HG02623 (cell line): Measurements from ENCODE around the gene IFT74.

Experiments
- ATAC-seq: cut with Tn5 transposase; IDR thresholded peaks from one replicate; pipeline ENCODE4 v1.9.1; 2021; ENCODE audit warnings: moderate library complexity; ENCODE audit not compliant: unreplicated experiment

IFT74 gene

DNA sequence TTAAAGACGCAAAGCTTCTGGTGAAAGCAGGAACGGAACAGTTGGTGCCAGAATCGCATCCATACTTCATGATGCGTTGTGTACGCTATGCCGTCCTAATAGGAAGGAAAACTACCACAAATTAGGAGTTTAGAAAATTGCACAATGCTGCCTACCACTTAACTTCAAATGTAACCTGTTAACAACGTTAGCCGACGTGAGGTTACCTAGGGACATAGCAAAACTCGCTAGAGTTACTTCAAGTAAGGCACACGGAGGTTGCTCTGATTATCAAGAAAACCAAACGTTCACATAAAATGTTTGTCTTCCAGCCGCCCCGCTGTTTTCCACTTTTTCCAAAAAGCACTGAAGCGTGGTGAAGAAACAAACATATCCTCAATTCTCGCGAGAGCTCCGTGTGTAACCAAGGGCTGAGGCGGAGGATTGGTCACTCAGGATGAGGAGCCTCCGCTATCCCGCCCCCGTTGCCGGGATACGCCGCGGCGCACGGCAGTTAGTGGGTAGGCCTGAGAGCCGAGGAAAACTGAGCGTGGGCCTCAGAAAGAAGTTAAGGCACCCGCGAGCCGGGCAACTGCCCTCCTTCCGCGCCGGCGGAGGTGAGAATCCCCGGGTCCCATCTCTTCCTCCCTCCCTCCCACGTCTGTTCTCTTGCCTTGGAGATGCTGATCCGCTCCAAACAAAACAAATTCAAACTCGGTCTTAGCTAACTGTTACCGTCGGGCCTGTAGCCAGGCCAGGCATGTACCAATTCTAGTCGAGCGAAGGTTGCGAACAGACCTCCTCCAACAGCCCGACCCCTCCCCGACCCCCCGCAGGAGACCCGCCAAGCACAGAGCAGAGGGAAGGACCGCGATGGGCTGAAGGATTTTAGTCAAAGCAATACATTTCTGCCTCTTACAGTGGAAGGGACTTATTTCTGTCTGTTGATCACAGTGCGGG lies at the start of gene IFT74:
Gene IFT74, plus strand, starts transcription at position 492 of the 939 bp plus-strand sequence. CDS start 5,556 bp downstream, outside the sequence.
- ATAC-seq: peak; percentile 100

DNA sequence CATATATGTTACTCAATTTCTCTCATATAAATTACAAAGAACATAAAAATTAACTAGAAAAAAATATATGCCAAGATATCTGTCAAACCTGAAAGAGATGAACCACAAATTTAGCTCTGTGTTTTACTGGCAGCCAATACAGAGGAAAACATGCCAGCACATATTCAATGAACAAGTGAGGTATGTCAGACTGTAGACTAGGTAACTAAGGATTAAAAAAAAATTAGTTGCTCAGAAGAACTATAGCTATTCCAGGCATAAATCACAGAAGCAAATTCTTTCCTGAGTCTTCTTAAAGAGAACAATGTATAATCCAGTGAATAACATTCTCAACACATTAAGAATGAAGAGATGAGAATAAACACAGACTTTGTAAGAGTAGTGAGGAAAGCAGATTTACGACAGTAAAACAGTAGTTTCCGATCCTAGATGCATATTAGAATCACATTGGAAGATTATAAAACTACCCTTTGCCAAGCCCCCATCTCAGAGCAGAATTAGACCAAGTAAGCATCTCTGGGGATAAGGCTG lies 43.0 kb upstream of the IFT74 start:
- no peak for ATAC-seq

DNA sequence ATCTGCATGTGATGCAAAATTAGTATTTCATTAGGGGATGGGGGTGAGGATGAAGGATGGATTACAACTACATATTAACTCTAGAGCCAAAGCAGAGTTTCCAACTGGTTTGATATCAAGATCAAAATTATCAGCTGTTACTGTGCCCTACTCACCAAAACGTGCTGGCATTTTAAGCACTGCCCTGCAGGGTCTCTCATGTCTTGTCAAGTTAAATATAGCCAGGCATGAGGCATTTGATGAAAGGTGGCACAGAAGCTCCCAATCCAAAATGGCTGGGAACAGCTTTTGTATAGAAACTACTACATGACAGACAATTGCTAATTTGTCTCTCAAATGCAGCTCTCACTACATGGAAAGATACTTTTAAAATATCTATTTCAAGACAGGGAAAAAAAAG lies 36.5 kb upstream of the IFT74 start:
- no peak for ATAC-seq

DNA sequence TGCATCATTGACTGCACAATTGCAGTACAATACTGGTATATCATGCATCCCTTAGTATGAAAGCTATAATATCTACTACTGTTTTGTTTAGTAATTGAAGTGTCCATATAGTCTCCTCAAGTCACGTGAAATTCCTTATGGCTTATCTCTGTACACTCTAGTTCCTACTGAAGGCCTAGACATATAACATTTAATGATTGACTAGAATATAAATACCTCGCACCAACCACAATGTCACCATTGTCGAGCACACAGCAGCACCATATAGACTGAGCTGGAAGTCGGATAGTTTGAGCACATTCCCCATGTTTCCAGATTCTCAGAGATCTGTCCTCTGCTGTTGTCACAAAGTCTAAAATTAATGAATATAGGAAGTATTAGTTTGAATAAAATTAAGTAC lies 30.6 kb upstream of the IFT74 start:
- ATAC-seq: no peak

DNA sequence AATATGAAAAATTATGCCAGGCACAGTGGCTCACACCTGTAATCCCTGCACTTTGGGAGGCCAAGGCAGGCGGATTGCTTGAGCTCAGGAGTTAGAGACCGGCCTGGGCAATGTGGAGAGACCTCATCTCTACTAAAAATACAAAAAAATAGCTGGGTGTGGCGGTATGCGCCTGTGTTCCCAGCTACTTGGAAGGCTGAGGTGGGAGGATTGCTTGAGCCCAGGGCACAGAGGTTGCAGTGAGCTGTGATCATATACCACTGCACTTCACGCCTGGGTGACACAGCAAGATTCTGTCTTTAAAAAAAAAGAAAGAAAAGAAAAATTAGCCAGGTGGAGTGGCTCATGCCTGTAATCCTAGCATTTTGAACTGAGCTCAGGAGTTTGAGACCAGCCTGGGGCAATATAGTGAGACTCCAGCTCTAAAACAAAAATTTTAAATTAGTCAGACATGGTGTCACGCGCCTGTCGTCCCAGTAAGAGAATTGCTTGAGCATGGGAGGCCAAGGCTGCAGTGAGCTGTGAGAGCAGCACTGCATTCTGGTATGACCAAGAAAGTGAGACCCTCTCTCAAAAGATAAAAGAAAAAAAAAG lies 27.2 kb upstream of the IFT74 start:
- no peak for ATAC-seq

DNA sequence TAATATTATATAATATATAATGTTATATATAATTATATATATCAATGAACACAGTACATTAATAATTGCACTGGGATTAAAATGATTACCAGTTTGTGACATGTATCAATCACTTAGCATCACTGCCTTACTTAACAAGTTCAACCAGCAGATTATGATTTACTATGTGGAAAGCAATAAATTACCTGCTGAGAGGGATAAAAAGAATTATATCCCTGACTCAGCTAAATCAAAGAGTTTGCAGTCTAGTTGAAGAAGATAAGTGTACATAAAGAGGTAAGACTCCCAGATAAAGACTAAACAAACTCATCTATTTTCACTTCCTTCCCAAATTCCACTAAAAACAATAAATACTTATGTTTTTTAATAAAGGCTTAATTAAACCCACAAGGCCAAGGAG lies 20.4 kb upstream of the IFT74 start:
- ATAC-seq: no peak

DNA sequence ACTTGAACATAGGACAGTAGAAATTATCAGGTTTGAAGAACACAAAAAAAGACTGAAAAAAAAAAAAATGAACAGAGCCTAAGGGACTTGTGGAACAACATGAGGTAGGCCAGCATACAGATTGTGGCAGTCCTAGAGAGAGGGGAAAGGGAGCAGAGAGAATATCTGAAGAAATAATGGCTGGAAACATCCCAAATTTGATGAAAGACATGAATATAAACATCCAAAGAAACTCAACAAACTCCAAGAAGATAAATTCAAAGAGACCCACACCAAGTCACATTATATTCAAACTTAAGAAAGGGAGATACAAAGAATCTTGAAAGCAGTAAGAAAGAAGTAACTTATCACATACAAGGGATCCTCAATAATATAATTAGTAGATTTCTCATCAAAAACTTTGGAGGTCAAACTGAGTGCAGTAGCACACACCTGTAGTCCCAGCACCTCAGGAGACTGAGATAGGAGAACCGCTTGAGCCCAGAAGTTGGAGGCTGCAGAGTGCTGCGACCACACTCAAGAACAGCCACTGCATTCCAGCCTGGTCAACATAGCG lies 18.3 kb upstream of the IFT74 start:
- ATAC-seq: no peak

DNA sequence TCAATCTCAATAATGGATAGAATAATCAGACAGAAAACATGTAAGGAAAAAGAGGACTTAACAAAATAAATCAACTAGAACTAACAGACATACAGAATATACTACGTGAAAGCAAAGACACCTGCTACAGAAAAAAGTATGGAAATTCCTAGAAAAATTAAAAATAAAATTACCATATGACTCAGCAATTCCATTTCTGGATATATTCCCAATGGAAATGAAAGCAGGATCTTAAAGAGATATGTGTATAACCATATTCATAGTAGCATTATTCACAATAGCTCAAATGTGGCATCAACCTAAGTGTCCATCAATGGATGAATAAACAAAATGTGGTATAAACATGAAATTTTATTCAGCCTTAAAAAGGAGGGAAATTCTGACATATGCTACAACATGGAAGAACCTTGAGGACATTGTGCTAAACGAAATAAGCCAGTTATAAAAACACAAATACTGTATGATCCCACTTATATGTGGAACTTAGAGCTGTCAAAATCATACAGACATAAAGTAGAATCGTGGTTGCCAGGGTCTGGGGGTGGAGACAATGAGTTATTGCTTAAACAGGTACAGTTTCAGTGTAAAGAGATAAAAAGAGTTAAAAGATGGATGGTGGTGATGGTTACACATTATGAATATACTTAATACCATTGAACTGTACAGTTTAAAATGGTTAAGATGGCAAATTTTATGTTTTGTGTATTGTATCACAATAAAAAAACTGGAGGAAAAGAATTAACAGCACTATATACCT lies 16.1 kb upstream of the IFT74 start:
- ATAC-seq: no peak

DNA sequence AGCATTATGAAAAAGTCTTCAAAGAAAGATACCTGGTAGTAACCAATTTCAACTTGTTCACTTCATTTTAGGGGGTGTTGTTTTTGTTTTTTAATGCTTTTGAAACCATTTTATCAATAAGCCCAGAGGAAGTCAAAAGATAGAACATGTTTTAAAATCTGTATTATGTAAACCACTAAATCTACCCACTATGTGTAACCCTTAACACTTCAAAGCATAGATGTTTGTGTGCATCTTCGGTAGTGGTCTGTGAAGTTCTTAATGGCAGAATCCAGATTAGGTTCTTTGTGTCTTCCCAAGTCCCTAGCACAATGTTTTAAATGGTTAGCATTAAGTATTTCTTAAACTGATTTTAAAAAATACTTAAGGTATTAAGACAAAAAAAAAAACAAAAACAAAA lies 15.4 kb upstream of the IFT74 start:
- ATAC-seq: no peak

DNA sequence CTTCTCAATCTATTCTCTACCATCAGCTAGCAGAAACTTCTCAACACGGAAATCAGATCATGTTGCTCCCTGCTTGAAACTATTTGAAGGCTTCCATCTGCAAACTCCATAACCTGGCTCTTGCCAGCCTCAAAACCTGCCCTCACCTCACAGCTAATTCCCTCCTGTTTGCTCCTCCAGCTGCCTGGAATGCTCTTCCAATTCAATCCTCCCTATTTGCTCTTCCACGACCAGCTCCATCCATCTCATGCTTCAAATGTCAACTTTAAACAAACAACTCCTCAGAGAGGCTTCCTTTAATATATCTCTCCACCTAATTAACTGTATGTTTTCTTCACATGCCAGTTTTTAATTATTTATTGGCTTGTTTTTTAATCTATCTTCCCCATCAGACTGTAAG lies 10.6 kb upstream of the IFT74 start:
- ATAC-seq: no peak

DNA sequence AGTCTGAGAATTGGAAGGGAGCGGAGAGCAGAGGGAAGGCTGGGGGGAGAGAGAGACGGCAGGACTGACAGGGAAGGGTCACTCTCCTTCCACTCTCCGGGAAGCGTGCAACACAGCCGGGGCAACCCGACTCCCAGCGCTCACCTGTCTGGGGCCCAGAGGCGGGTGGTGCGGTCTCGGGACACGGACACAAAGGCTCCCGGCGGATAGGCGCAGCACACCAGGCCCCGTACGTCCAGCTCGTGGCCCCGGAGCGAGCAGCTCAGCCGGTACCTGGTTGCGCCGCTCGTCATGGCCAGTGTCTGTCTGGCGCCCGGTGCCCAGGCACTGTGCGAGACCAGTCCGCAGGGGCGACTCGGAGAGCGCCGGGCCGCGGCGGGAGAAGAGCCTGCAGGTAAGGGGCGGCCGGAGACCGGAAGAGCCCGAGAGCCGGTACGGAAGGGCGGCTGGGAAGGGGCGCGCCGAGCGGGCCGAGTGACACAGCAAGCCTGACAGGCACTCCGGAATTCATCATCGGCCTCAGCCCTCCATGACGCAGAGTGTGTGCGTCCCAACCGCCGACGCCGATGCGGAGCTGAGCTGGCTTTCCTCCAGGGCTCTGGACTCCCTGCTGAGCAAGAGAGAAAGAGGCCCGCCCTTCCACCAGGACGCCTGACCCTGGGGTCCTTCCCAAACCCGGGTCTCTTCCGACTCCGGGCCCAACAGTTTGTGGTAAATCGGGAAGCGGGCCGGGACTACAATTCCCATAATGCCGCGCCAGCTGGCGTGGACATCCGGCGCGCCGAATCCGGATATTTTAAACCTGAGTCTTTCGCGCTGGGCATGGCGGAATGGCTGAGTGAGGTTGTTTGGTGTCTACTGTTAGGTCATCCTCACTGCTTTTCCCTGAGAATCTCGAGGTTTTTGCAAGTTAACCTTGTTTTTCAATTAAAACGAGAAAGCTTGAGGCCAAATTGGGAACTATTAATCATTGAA lies 9.2 kb upstream of the IFT74 start, which contains the start of gene PLAA:
Gene PLAA, minus strand, starts transcription at position 490 of the 975 bp plus-strand sequence. Its CDS starts 197 bp downstream, at position 293.
- ATAC-seq: peak; percentile 99

DNA sequence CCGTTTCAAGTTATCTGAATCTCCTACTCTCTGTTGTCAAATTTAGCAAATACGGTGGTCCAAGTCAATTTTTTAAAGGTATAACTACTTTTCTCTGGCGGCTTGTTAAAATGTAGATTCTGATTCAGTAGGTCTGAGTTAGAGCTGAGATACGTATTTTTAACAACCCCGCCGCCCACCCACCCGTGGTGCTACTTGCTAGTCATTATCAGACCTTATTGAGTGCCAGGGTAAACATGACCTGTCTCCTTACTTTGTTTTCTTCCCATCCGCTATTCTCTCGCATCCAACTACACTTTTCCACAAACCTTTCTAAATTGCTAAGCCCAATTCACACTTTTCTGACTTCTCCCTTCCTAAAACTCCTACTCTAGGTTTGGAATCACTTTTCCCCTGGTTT lies 8.5 kb upstream of the IFT74 start:
- ATAC-seq: no peak

DNA sequence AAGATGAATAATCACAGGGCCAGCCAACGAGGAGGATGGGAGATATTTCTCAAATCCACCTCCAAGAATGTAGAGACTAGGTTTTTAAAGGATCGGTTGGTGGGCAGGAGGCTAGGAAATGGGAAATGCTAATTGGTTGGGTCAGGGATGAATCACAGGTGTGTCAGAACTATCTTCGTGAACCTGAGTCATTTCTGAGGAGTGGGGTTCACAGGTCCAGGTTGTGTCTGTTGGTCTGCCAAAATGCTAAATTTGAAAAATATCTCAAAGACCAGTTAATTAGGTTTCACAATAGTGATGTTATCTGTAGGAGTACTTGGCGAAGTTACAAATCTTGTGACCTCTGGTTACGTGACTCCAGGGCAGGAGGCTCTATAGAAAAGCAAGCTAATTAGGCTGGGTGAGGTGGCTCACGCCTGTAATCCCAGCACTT lies 6.6 kb upstream of the IFT74 start:
- no peak for ATAC-seq

DNA sequence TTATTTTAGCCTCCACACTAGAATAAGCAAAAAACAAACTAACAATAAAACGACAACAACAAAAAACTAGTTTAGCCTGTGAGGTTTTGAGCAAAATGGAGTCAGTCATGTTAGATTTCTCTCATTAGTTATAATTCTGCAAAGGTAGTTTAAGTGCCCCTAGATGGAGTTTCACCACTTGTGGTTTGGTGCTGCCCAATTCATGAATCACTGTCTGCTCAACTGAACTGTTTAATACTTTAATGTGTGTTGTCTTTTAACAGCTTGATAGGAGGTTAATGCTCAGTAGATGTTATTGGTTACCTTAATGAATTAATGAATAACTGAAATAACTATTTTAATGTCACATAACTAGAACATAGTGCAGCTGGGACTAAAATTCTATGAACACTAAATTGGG lies 5.7 kb upstream of the IFT74 start:
- ATAC-seq: no peak

DNA sequence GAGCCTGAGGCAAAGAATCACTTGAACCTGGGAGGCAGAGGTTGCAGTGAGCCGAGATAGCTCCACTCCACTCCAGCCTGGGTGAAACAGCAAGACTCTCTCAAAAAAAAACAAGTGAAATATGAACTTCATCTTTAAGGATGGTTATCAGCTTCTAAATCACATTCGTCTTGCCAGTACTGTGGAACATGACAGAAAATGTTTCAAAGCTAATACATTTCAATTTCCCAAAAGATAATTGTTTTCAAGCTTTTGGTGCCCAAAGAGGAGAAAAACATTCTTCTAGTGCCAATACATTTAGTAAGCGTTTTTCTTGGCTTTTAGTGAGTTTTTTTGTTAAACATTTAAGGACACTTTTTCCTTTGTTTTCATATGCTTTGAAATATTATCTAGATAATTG lies 4.4 kb upstream of the IFT74 start:
- no peak for ATAC-seq

DNA sequence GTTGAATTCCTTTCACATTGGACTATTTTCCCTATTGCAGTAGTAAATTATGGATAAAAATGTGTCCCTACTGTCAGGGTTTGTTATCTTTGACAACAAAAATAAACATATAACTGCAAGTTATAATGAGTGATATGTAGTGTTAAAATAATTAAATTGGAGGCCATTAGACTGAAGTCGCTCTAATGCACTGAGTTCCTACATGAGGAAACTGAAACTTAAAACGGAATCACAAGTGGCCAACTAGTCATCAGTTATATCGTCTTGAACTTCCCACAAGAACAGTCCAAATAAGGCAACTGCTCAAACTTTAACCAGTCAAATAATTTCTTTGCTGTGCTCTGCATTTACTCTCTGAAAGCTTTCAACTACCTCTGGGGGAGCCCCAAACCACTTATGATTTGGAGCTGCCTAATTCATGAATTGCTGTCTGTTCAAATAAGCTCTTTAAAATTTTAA lies 2.1 kb upstream of the IFT74 start:
- ATAC-seq: no peak

DNA sequence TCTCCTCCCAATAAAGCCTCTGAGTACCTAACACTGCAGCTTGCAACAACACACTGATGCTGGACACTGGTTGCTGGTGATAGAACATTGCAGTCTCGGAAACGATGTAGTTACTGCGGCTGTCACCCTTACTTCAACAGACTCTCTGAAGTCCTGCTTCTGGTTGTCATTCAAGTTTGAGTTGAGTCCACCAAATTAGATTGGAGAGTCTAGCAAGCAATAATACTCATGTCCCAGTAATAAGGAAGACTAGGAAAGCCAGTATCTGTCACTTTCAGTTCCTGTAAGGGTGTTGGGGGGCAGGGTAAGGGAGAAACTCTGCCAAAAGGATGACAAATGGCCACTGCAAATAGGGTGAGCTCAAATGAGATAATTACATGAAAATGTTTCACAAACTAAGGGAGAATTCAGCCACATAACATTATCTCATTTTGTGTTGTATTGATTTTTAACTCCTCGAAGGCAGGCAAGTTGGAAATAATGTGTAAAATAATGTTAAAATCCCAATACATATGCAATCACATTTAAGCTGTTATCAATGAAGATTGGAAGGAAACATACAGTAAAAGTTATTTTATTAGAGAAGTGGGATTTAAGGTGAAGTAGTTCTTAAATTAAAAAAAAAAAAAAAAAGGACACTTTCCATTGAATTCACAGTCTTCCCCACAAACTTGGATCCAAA lies 849 bp upstream of the IFT74 start:
- ATAC-seq: no peak

DNA sequence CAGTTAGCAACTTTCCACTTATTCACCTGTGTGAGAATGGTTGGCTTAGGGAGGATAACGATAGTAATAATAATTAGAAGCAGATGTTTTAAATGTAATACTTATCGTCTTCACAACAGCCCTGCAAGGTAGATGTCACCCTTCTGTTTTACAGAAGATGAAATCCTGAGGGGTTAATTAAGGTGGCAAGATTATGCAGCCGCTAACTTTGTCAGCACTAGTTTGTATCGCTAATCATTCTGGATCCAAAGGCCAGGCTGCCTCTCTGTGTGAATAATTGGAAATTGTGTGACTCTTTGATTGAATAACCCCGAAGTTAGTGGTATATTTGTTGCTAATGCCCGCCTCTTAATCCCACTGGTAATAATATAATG lies 635 bp downstream of the IFT74 start:
- no peak for ATAC-seq

DNA sequence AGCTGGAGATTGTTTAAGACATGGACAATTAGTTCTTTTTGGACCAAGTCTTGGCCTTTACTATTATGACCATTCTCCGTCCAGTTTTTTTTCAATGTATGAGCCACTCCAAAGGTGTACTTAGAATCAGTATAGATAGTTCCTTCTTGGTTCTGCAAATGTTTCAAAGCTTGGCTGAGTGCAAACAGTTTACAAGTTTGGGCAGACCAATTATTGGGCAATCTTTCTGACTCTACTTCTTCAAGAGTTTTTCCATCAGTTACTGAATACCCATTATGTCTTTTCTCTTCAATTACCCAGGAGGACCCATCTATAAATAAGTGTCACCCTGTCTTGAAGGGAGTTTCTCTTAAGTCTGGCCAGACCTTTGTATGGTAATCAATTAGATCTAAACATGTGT lies 15.5 kb downstream of the IFT74 start:
- no peak for ATAC-seq
